HepG2 (cell line): ENCODE data around the gene IL1RL2. TPM values are rescaled to one million over a fixed set of nuclear protein-coding genes. Genes with fewer than 3 reads are reported as not detected.
A peak's percentile ranks its signal among the peaks of the same experiment; 100 is the strongest.

Experiments
- ARNTL ChIP-seq: sonication (generic); formaldehyde crosslinking; IDR thresholded peaks from 2 replicates; pipeline ENCODE4 v1.4.0; 2020; ENCODE audit warnings: mild to moderate bottlenecking, missing genetic modification reagents
- HDAC2 ChIP-seq: sonication (generic); formaldehyde crosslinking; IDR thresholded peaks from 2 replicates; pipeline ENCODE4 v1.4.0; 2020; ENCODE audit warnings: missing genetic modification reagents
- MIER3 ChIP-seq: IDR thresholded peaks from 2 replicates; pipeline ENCODE4 v1.6.1; 2016; ENCODE audit warnings: missing compliant biosample characterization, borderline replicate concordance
- NCOA5 ChIP-seq: sonication (generic); formaldehyde crosslinking; IDR thresholded peaks from 2 replicates; pipeline ENCODE4 v1.4.0; 2020; ENCODE audit warnings: missing genetic modification reagents
- NR2F6 ChIP-seq, 2 experiments: IDR thresholded peaks; 2 replicates each; pipeline ENCODE4 v1.6.1; 2016; ENCODE audit warnings: antibody characterized with exemption in 1 of 2, mild to moderate bottlenecking in 1 of 2
- PREB ChIP-seq: sonication (generic); formaldehyde crosslinking; IDR thresholded peaks from 2 replicates; pipeline ENCODE4 v1.4.0; 2020; ENCODE audit warnings: missing genetic modification reagents
- SALL1 ChIP-seq: sonication (generic); formaldehyde crosslinking; IDR thresholded peaks from 2 replicates; pipeline ENCODE4 v1.8.0; 2022; ENCODE audit warnings: mild to moderate bottlenecking, missing genetic modification reagents
- ZNF17 ChIP-seq: sonication (generic); formaldehyde crosslinking; IDR thresholded peaks from 2 replicates; pipeline ENCODE4 v1.5.0; 2020; ENCODE audit warnings: mild to moderate bottlenecking, missing genetic modification reagents
- polyA plus RNA-seq, 8 experiments: library from polyadenylated mRNA; depleted of rRNA in 3 of 8; stranded (reverse) in 7 of 8; unstranded in 1 of 8; fragments of >200 nt; fragmentation: Illumina TruSeq in 4 of 8; extraction: Trizol in 4 of 8; gene quantifications; 2 replicates each; pipeline versions ENCODE4 v1.2.1 to v1.2.3, GENCODE V29; 2011 to 2016; ENCODE audit warnings: low read depth in 4 of 8, missing spikeins in 1 of 8, mixed read lengths in 1 of 8; ENCODE audit not compliant: insufficient read depth in 1 of 8
- total RNA-seq, 5 experiments: library from RNA; depleted of rRNA; stranded (reverse); fragments of >200 nt; fragmentation: Illumina TruSeq; extraction: Trizol; gene quantifications; 2 replicates each; pipeline ENCODE4 v1.2.3, GENCODE V29; 2016; ENCODE audit warnings: low read depth in 1 of 5
- TF ChIP-seq, protein P1 (sequence below): sonication (generic); formaldehyde crosslinking; conservative IDR thresholded peaks from 2 replicates; pipeline ENCODE4 v1.4.0; 2020; ENCODE audit warnings: mild to moderate bottlenecking, missing genetic modification reagents, moderate library complexity
- TF ChIP-seq, protein P2 (sequence below): sonication (generic); formaldehyde crosslinking; IDR thresholded peaks from 2 replicates; pipeline ENCODE4 v1.4.0; 2020; ENCODE audit warnings: missing genetic modification reagents, borderline replicate concordance

IL1RL2 gene
- total and polyA plus RNA-seq, 2 of the 13 experiments (the other 11 are each of a cell fraction or from before 2014, with no cell fraction given) = 0.03 TPM; not detected in 1

DNA sequence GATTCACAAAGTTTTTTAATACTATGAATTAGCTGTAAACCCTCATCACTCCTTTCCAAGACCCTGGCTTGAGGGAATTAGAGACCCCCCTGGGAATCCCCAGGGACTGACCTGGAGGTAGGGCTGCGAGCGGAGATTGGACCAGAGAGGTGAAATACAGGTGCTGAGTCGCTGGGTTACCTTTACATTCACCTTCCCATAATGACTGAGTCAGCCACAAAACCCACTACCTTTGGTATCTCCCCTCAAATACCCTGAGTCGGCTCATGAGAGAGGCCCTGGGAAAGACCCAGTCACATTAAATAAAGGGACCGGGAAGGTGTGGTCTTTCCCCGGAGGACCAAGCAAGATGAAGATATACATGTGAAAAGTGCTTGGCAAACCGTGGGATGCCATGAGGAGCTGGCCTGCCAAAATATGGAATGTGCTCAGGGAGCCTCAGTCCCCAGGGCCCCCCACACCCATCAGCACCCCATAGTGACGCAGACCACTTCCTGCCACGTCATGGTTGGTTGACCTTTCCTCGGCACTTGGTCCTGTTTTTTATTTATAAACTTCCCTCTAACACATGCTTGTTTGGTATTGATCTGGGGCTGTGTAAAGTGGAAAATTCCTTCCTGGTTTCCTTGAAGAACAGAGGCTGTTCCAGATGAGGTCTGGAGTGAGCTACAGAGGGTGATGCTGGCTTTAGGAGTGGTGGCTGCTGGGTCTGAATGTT lies 51.4 kb downstream of the IL1RL2 start (continued):
- TF ChIP-seq, protein P1, sequence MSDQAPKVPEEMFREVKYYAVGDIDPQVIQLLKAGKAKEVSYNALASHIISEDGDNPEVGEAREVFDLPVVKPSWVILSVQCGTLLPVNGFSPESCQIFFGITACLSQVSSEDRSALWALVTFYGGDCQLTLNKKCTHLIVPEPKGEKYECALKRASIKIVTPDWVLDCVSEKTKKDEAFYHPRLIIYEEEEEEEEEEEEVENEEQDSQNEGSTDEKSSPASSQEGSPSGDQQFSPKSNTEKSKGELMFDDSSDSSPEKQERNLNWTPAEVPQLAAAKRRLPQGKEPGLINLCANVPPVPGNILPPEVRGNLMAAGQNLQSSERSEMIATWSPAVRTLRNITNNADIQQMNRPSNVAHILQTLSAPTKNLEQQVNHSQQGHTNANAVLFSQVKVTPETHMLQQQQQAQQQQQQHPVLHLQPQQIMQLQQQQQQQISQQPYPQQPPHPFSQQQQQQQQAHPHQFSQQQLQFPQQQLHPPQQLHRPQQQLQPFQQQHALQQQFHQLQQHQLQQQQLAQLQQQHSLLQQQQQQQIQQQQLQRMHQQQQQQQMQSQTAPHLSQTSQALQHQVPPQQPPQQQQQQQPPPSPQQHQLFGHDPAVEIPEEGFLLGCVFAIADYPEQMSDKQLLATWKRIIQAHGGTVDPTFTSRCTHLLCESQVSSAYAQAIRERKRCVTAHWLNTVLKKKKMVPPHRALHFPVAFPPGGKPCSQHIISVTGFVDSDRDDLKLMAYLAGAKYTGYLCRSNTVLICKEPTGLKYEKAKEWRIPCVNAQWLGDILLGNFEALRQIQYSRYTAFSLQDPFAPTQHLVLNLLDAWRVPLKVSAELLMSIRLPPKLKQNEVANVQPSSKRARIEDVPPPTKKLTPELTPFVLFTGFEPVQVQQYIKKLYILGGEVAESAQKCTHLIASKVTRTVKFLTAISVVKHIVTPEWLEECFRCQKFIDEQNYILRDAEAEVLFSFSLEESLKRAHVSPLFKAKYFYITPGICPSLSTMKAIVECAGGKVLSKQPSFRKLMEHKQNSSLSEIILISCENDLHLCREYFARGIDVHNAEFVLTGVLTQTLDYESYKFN (CRISPR knock-in tag) = peak; percentile 33; the same call in 1 of the 2 replicates
- TF ChIP-seq HDAC2 (CRISPR knock-in tag) (peak; percentile 11; the same call in 1 of the 2 replicates), PREB (CRISPR knock-in tag) (no peak), ARNTL (CRISPR knock-in tag) (no peak), SALL1 (CRISPR knock-in tag) (no peak), MIER3 (CRISPR knock-in tag) (peak; percentile 70; the same call in 1 of the 2 replicates), NR2F6 (IDR thresholded peaks at IDR 0.05) (no peak), NR2F6 (CRISPR knock-in tag; IDR thresholded peaks at IDR 0.05) (peak; percentile 19; the same call in 1 of the 2 replicates), NCOA5 (CRISPR knock-in tag) (no peak), ZNF17 (CRISPR knock-in tag) (no peak)
- TF ChIP-seq, protein P2, sequence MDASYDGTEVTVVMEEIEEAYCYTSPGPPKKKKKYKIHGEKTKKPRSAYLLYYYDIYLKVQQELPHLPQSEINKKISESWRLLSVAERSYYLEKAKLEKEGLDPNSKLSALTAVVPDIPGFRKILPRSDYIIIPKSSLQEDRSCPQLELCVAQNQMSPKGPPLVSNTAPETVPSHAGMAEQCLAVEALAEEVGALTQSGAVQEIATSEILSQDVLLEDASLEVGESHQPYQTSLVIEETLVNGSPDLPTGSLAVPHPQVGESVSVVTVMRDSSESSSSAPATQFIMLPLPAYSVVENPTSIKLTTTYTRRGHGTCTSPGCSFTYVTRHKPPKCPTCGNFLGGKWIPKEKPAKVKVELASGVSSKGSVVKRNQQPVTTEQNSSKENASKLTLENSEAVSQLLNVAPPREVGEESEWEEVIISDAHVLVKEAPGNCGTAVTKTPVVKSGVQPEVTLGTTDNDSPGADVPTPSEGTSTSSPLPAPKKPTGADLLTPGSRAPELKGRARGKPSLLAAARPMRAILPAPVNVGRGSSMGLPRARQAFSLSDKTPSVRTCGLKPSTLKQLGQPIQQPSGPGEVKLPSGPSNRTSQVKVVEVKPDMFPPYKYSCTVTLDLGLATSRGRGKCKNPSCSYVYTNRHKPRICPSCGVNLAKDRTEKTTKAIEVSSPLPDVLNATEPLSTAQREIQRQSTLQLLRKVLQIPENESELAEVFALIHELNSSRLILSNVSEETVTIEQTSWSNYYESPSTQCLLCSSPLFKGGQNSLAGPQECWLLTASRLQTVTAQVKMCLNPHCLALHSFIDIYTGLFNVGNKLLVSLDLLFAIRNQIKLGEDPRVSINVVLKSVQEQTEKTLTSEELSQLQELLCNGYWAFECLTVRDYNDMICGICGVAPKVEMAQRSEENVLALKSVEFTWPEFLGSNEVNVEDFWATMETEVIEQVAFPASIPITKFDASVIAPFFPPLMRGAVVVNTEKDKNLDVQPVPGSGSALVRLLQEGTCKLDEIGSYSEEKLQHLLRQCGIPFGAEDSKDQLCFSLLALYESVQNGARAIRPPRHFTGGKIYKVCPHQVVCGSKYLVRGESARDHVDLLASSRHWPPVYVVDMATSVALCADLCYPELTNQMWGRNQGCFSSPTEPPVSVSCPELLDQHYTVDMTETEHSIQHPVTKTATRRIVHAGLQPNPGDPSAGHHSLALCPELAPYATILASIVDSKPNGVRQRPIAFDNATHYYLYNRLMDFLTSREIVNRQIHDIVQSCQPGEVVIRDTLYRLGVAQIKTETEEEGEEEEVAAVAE (CRISPR knock-in tag) = no peak
